K562 (cell line): Measurements from ENCODE around the gene FLVCR2. TPM values are rescaled to one million over a fixed set of nuclear protein-coding genes. Genes with fewer than 3 reads are reported as not detected.

Source experiments
- ATAC-seq: fragments of 200-7000 bp; cut with Tn5 transposase; 3 replicates; pipeline ENCODE4 v1.9.1; 2020; ENCODE audit warnings: moderate library complexity
- BruUV-seq: library from RNA; stranded (reverse); fragments of 400-500 nt; replicated peaks from 2 replicates; lab custom pipeline; 2021; lab: Mats Ljungman, UMichigan
- CTCF ChIA-PET: fragments of 300-600 bp; formaldehyde crosslinking; extraction: SDS; loops from one replicate; lab custom pipeline; 2021; ENCODE audit warnings: low intra/inter-chr PET ratio; lab: Yijun Ruan, JAX
- POLR2A ChIA-PET: fragments of 300-600, 350-650 bp; sonication (Branson Sonifier 250); formaldehyde crosslinking; extraction: SDS; loops from one replicate; lab custom pipeline; 2021; ENCODE audit warnings: antibody characterized with exemption, inconsistent platforms; lab: Yijun Ruan, JAX
- DNase-seq, 4 experiments: peaks; one replicate each; pipeline versions ENCODE4 v3.0.0 to v3.0.0-alpha.2; 2011 to 2018; ENCODE audit warnings: low spot score in 3 of 4, mixed read lengths in 3 of 4; ENCODE audit errors: extremely low read depth in 1 of 4
- FAIRE-seq: peaks from 2 replicates; lab custom pipeline; 2011; peaks lifted over from hg19 to GRCh38; lab: Jason Lieb, UNC
- H2AFZ ChIP-seq: 2 replicates; pipeline ENCODE4 v1.6.0; 2011; ENCODE audit warnings: low read depth, low read length, control low read depth, inconsistent platforms
- H3K27ac ChIP-seq: fragments of 200-600 bp; 3 replicates; pipeline ENCODE4 v1.8.0; 2011; ENCODE audit warnings: low read depth, mild to moderate bottlenecking, control low read depth, inconsistent platforms, low read length, moderate library complexity, mixed read lengths; ENCODE audit errors: extremely low read depth
- H3K27me3 ChIP-seq, 2 experiments: fragments of 300-600 bp in 1 of 2; 2 replicates in 1 of 2; 3 replicates in 1 of 2; pipeline versions ENCODE4 v1.6.0 to v1.8.0; 2011; ENCODE audit warnings: inconsistent platforms in 2 of 2, low read length in 2 of 2, mild to moderate bottlenecking in 1 of 2, mixed read lengths in 1 of 2, moderate library complexity in 1 of 2; ENCODE audit not compliant: control insufficient read depth in 2 of 2, insufficient read depth in 2 of 2
- H3K36me3 ChIP-seq: fragments of 300-600 bp; 3 replicates; pipeline ENCODE4 v1.8.0; 2011; ENCODE audit warnings: mild to moderate bottlenecking, low read length, inconsistent platforms; ENCODE audit not compliant: control insufficient read depth, insufficient read depth
- H3K4me1 ChIP-seq, 2 experiments: fragments of 200-600 bp in 1 of 2; replicated peaks in 1 of 2; 2 replicates in 1 of 2; 3 replicates in 1 of 2; pipeline versions ENCODE4 v1.5.1 to v1.8.0; 2011; ENCODE audit warnings: inconsistent platforms in 2 of 2, low read length in 2 of 2, mild to moderate bottlenecking in 1 of 2, mixed read lengths in 1 of 2, moderate library complexity in 1 of 2; ENCODE audit not compliant: control insufficient read depth in 2 of 2, insufficient read depth in 2 of 2
- H3K4me2 ChIP-seq: 2 replicates; pipeline ENCODE4 v1.6.1; 2011; ENCODE audit warnings: low read length, control low read depth, inconsistent platforms, mixed read lengths; ENCODE audit not compliant: insufficient read depth
- H3K4me3 ChIP-seq: fragments of 200-600 bp; sonication (generic), shearing (Covaris generic); 2 replicates; pipeline ENCODE4 v1.5.1; 2016; ENCODE audit warnings: control low read depth, inconsistent platforms
- H3K79me2 ChIP-seq: fragments of 200-600 bp; 3 replicates; pipeline ENCODE4 v1.8.0; 2011; ENCODE audit warnings: low read length, inconsistent platforms; ENCODE audit not compliant: control insufficient read depth, insufficient read depth
- H3K9ac ChIP-seq, 2 experiments: 2 replicates each; pipeline versions ENCODE4 v1.6.0 to v1.6.1; 2011; ENCODE audit warnings: low read depth in 2 of 2, low read length in 2 of 2, control low read depth in 1 of 2, inconsistent platforms in 1 of 2, mild to moderate bottlenecking in 1 of 2, mixed read lengths in 1 of 2; ENCODE audit not compliant: insufficient read depth in 1 of 2
- H3K9me1 ChIP-seq: one replicate; pipeline ENCODE4 v1.6.0; 2011; ENCODE audit warnings: inconsistent platforms, mild to moderate bottlenecking, low read length, moderate library complexity; ENCODE audit not compliant: control insufficient read depth, insufficient read depth
- H3K9me3 ChIP-seq: replicated peaks from 2 replicates; pipeline ENCODE4 v1.5.1; 2011; ENCODE audit warnings: low read depth, low read length, inconsistent platforms; ENCODE audit not compliant: control insufficient read depth, insufficient read depth
- H4K20me1 ChIP-seq: replicated peaks from 2 replicates; pipeline ENCODE4 v1.6.1; 2011; ENCODE audit warnings: low read length, inconsistent platforms, mixed read lengths; ENCODE audit not compliant: control insufficient read depth, insufficient read depth
- FOSL1 ChIP-seq: fragments of 200-800 bp; sonication (Bioruptor generic); conservative IDR thresholded peaks from 2 replicates; pipeline ENCODE4 v1.6.1; 2016; ENCODE audit warnings: missing genetic modification characterization, missing compliant biosample characterization
- HDAC2 ChIP-seq: fragments of 450-650 bp; IDR thresholded peaks from 2 replicates; pipeline ENCODE4 v1.6.1; 2016; ENCODE audit warnings: mild to moderate bottlenecking
- NR1H2 ChIP-seq: sonication (generic); formaldehyde crosslinking; IDR thresholded peaks from 2 replicates; pipeline ENCODE4 v1.4.0; 2020; ENCODE audit warnings: mild to moderate bottlenecking, missing genetic modification reagents
- NR2C2 ChIP-seq, 2 experiments: fragments of 200-800 bp in 1 of 2; sonication (Bioruptor generic) in 1 of 2; sonication (generic) in 1 of 2; formaldehyde crosslinking in 1 of 2; IDR thresholded peaks; 2 replicates each; pipeline versions ENCODE4 v1.6.1 to v1.8.0; 2016 to 2022; ENCODE audit warnings: mild to moderate bottlenecking in 1 of 2, missing compliant biosample characterization in 1 of 2, missing genetic modification characterization in 1 of 2, missing genetic modification reagents in 1 of 2
- POLR2AphosphoS2 ChIP-seq: IDR thresholded peaks from 2 replicates; pipeline ENCODE4 v1.6.1; 2012; ENCODE audit warnings: low read length, improper control_type of control experiment
- PTTG1 ChIP-seq: fragments of 450-650 bp; IDR thresholded peaks from 2 replicates; pipeline ENCODE4 v1.6.1; 2016; ENCODE audit warnings: low read depth, mild to moderate bottlenecking, missing genetic modification characterization, missing compliant biosample characterization
- TRIM24 ChIP-seq, 2 experiments: fragments of 450-650 bp; IDR thresholded peaks; 2 replicates each; pipeline ENCODE4 v1.6.1; 2016
- WGBS: fragments of 100-300 bp; shearing (Covaris generic); methylation state at CpG from one replicate; pipeline ENCODE4 v1.1.6; 2016; ENCODE audit warnings: low coverage, mixed read lengths; ENCODE audit not compliant: insufficient coverage; ENCODE audit errors: missing lambda C conversion rate; 5-methylcytosine and 5-hydroxymethylcytosine counted together
- in situ Hi-C: fragments of 300-500 bp; cut with MboI; formaldehyde crosslinking; loops from 4 replicates; pipeline ENCODE4 v1.15.0; 2018; ENCODE audit warnings: inconsistent platforms, mixed read lengths
- intact Hi-C: fragments of 100-400 bp; cut with micrococcal nuclease; formaldehyde crosslinking; loops from 2 replicates; pipeline ENCODE4 v1.14.2; 2022
- polyA plus RNA-seq, 8 experiments: library from polyadenylated mRNA; depleted of rRNA in 4 of 8; stranded (reverse) in 5 of 8; unstranded in 3 of 8; fragments of >200 nt; fragmentation: Nextera tagmentation in 2 of 8; fragmentation: Illumina TruSeq in 1 of 8; extraction: Ambion mirVana in 2 of 8; extraction: Trizol in 1 of 8; gene quantifications; 2 replicates each; pipeline versions ENCODE4 v1.2.1 to v1.2.3, GENCODE V29; 2011 to 2014; ENCODE audit warnings: inconsistent platforms in 1 of 8, missing spikeins in 1 of 8
- total RNA-seq, 7 experiments: library from RNA; depleted of rRNA in 6 of 7; stranded (reverse); fragments of >200 nt in 6 of 7; fragmentation: Illumina TruSeq in 2 of 7; extraction: Trizol in 2 of 7; gene quantifications; 2 replicates each; pipeline versions ENCODE4 v1.2.1 to v1.2.3, GENCODE V29; 2011 to 2021; ENCODE audit warnings: low replicate concordance in 1 of 7
- TF ChIP-seq, protein P1 (sequence below): sonication (generic); formaldehyde crosslinking; IDR thresholded peaks from 2 replicates; pipeline ENCODE4 v1.8.1; 2023; ENCODE audit warnings: mild to moderate bottlenecking, missing genetic modification reagents
- TF ChIP-seq, protein P2 (sequence below), 2 experiments: fragments of 450-650 bp in 1 of 2; sonication (generic) in 1 of 2; formaldehyde crosslinking in 1 of 2; IDR thresholded peaks in 1 of 2; conservative IDR thresholded peaks in 1 of 2; 2 replicates each; pipeline versions ENCODE4 v1.6.1 to v1.8.1; 2016 to 2023; ENCODE audit warnings: mild to moderate bottlenecking in 2 of 2, moderate library complexity in 2 of 2, inconsistent platforms in 1 of 2, missing genetic modification reagents in 1 of 2
- TF ChIP-seq, protein P3 (sequence below): fragments of 450-650 bp; formaldehyde crosslinking; IDR thresholded peaks from 2 replicates; pipeline ENCODE4 v1.4.0; 2020; ENCODE audit warnings: mild to moderate bottlenecking, moderate library complexity
- TF ChIP-seq, protein P4 (sequence below): fragments of 450-650 bp; IDR thresholded peaks from 2 replicates; pipeline ENCODE4 v1.6.1; 2016
- TF ChIP-seq, protein P5 (sequence below): fragments of 450-650 bp; IDR thresholded peaks from 2 replicates; pipeline ENCODE4 v1.6.1; 2017; ENCODE audit warnings: mild to moderate bottlenecking, moderate library complexity

The FLVCR2 gene
- total and polyA plus RNA-seq, 9 of the 15 experiments (the other 6 are each of a cell fraction or from before 2014, with no cell fraction given) = 1.5 TPM; not detected in 8

DNA sequence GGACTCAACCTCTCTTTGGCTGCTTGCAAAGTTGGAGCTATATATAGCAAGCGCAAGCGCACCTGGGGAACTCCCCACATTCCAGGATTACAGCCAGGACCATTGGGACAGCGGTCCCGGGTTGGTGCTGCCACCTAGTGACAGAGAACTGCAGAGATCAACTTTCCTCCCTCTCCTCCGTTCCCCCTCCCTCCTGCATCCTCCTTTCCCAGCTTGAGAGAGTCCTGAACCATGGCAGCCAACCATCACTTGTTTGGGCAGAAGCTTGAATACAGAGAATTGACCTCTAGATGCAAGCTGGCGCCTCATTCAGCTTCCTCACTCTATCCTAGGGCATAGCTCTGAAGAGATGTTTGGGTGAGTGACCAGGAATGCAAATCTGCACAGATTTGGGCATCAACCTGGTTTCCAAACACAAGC lies 17.4 kb upstream of the FLVCR2 start (continued):
- TF ChIP-seq NR1H2 (no peak), TRIM24 (IDR thresholded peaks at IDR 0.05) (no peak), HDAC2 (no peak)
- TF ChIP-seq, protein P1, sequence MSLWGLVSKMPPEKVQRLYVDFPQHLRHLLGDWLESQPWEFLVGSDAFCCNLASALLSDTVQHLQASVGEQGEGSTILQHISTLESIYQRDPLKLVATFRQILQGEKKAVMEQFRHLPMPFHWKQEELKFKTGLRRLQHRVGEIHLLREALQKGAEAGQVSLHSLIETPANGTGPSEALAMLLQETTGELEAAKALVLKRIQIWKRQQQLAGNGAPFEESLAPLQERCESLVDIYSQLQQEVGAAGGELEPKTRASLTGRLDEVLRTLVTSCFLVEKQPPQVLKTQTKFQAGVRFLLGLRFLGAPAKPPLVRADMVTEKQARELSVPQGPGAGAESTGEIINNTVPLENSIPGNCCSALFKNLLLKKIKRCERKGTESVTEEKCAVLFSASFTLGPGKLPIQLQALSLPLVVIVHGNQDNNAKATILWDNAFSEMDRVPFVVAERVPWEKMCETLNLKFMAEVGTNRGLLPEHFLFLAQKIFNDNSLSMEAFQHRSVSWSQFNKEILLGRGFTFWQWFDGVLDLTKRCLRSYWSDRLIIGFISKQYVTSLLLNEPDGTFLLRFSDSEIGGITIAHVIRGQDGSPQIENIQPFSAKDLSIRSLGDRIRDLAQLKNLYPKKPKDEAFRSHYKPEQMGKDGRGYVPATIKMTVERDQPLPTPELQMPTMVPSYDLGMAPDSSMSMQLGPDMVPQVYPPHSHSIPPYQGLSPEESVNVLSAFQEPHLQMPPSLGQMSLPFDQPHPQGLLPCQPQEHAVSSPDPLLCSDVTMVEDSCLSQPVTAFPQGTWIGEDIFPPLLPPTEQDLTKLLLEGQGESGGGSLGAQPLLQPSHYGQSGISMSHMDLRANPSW (CRISPR knock-in tag) = no peak
- TF ChIP-seq, all 486 proteins: peak for 20

DNA sequence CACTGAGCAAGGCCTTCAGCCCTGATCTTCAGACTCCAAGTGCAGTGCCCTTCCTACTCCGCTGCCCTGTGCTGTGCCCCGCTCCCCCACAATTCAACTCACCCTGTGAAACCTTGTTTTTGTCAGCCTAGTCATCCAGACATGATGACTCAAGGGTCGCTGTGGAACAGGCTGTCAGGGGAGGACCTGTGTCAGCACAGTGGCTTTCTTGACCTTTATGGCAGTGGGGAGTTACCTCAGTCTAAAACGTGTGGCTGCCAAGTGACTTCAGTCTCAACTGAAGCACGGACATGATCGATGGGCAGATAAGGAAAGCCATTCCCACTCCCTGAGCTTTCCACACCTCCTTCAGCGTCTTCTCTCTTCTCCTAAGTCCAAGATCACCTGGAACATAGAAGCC lies 16.3 kb upstream of the FLVCR2 start:
- Histone ChIP-seq H3K9me1 (no peaks in the 10 kb centered on the region), H3K9ac (no peak overlapping the region), H3K4me2 (no peak overlapping the region), H3K79me2 (no peaks in the 10 kb centered on the region), H3K4me1 (no peaks in the 10 kb centered on the region), H3K9me3 (no peaks in the 10 kb centered on the region), H3K27me3 (peaks cover 0 to 20% of the 10 kb centered on the region in 2 experiments; a peak in 2 of 5 replicates), H4K20me1 (no peaks in the 10 kb centered on the region; the same call in 1 of the 2 replicates), H2AFZ (no peak overlapping the region), H3K4me3 (no peak overlapping the region), H3K27ac (no peak overlapping the region), H3K36me3 (no peaks in the 10 kb centered on the region)
- ChIA-PET CTCF (interaction anchor here (0.6 kb wide), 1 partner anchor 1271 kb away, joined by 5 read pairs; no protein-coding TSS in a partner anchor), POLR2A (no interaction called here)
- in situ Hi-C loops (loop anchor here (10.0 kb wide), 1 partner anchor 257 kb away; no protein-coding TSS in a partner anchor), intact Hi-C loops (no loop called here)
- ATAC-seq = no peak
- no peak for DNase-seq
- WGBS = 2% methylated on average over 7 of the region's 7 CpGs
- no TSS peak for BruUV-seq
- FAIRE-seq = no peak
- TF ChIP-seq, protein P2, sequence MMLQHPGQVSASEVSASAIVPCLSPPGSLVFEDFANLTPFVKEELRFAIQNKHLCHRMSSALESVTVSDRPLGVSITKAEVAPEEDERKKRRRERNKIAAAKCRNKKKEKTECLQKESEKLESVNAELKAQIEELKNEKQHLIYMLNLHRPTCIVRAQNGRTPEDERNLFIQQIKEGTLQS (IDR thresholded peaks at IDR 0.05) = peak; percentile 27; the same call in 1 of the 2 replicates
- TF ChIP-seq, protein P2 (CRISPR knock-in tag; conservative IDR thresholded peaks at IDR 0.05) = no peak
- TF ChIP-seq, protein P3, sequence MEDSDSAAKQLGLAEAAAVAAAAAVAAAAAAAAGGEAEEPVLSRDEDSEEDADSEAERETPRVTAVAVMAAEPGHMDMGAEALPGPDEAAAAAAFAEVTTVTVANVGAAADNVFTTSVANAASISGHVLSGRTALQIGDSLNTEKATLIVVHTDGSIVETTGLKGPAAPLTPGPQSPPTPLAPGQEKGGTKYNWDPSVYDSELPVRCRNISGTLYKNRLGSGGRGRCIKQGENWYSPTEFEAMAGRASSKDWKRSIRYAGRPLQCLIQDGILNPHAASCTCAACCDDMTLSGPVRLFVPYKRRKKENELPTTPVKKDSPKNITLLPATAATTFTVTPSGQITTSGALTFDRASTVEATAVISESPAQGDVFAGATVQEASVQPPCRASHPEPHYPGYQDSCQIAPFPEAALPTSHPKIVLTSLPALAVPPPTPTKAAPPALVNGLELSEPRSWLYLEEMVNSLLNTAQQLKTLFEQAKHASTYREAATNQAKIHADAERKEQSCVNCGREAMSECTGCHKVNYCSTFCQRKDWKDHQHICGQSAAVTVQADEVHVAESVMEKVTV (CRISPR knock-in tag) = no peak
- TF ChIP-seq PTTG1 (no peak), NR2C2 (CRISPR knock-in tag; IDR thresholded peaks at IDR 0.05) (no peak), NR2C2 (tag; IDR thresholded peaks at IDR 0.05) (peak; percentile 25; the same call in 1 of the 2 replicates), FOSL1 (tag) (peak; percentile 54; the same call in 1 of the 2 replicates), POLR2AphosphoS2 (no peak)
- TF ChIP-seq, protein P4, sequence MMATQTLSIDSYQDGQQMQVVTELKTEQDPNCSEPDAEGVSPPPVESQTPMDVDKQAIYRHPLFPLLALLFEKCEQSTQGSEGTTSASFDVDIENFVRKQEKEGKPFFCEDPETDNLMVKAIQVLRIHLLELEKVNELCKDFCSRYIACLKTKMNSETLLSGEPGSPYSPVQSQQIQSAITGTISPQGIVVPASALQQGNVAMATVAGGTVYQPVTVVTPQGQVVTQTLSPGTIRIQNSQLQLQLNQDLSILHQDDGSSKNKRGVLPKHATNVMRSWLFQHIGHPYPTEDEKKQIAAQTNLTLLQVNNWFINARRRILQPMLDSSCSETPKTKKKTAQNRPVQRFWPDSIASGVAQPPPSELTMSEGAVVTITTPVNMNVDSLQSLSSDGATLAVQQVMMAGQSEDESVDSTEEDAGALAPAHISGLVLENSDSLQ = 0 out of 2 replicates have a peak, but pooled peaks have one; percentile 11
- TF ChIP-seq, protein P5, sequence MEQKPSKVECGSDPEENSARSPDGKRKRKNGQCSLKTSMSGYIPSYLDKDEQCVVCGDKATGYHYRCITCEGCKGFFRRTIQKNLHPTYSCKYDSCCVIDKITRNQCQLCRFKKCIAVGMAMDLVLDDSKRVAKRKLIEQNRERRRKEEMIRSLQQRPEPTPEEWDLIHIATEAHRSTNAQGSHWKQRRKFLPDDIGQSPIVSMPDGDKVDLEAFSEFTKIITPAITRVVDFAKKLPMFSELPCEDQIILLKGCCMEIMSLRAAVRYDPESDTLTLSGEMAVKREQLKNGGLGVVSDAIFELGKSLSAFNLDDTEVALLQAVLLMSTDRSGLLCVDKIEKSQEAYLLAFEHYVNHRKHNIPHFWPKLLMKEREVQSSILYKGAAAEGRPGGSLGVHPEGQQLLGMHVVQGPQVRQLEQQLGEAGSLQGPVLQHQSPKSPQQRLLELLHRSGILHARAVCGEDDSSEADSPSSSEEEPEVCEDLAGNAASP = no peak
